DOHH2 (cell line): ENCODE data around the gene ENGASE.

ENCODE experiments used
- H3F3A ChIP-seq: fragments of 200-600 bp; sonication (generic), shearing (Covaris generic); 2 replicates; pipeline ENCODE4 v1.6.0; 2016; ENCODE audit warnings: antibody characterized with exemption, mild to moderate bottlenecking; ENCODE audit not compliant: control insufficient read depth, insufficient read depth
- H3K27ac ChIP-seq: fragments of 200-600 bp; sonication (generic); 2 replicates; pipeline ENCODE4 v1.5.1; 2014; ENCODE audit warnings: low read depth, mild to moderate bottlenecking, low read length, moderate library complexity
- H3K27me3 ChIP-seq: fragments of 200-600 bp; sonication (generic); 2 replicates; pipeline ENCODE4 v1.6.1; 2014; ENCODE audit warnings: mild to moderate bottlenecking, low read length, mixed read lengths; ENCODE audit not compliant: control insufficient read depth
- H3K36me3 ChIP-seq: fragments of 200-600 bp; sonication (generic); 2 replicates; pipeline ENCODE4 v1.6.1; 2014; ENCODE audit warnings: mild to moderate bottlenecking, low read length, moderate library complexity, mixed read lengths; ENCODE audit not compliant: control insufficient read depth
- H3K4me1 ChIP-seq: fragments of 200-600 bp; sonication (generic); 2 replicates; pipeline ENCODE4 v1.6.1; 2014; ENCODE audit warnings: mild to moderate bottlenecking, low read length, mixed read lengths; ENCODE audit not compliant: control insufficient read depth
- H3K4me2 ChIP-seq: fragments of 200-600 bp; sonication (generic); 2 replicates; pipeline ENCODE4 v1.6.0; 2014; ENCODE audit warnings: mild to moderate bottlenecking, low read length, moderate library complexity
- H3K4me3 ChIP-seq: fragments of 200-600 bp; sonication (generic); 2 replicates; pipeline ENCODE4 v1.5.1; 2014; ENCODE audit warnings: mild to moderate bottlenecking, low read length, mixed read lengths
- H3K79me2 ChIP-seq: fragments of 200-600 bp; sonication (generic); 2 replicates; pipeline ENCODE4 v1.6.1; 2014; ENCODE audit warnings: mild to moderate bottlenecking, low read length, mixed read lengths; ENCODE audit not compliant: control insufficient read depth
- H3K9me2 ChIP-seq: fragments of 200-600 bp; sonication (generic); replicated peaks from 2 replicates; pipeline ENCODE4 v1.6.1; 2014; ENCODE audit warnings: mild to moderate bottlenecking, low read length, mixed read lengths; ENCODE audit not compliant: control insufficient read depth
- H3K9me3 ChIP-seq: fragments of 200-600 bp; sonication (generic); 2 replicates; pipeline ENCODE4 v1.6.1; 2014; ENCODE audit warnings: antibody characterized with exemption, low read length, mixed read lengths; ENCODE audit not compliant: control insufficient read depth, insufficient read depth
- H4K20me1 ChIP-seq: fragments of 200-600 bp; sonication (generic); 2 replicates; pipeline ENCODE4 v1.6.0; 2014; ENCODE audit warnings: low read depth, mild to moderate bottlenecking, antibody characterized with exemption, low read length, moderate library complexity; ENCODE audit not compliant: control insufficient read depth, insufficient read depth
- EZH2phosphoT487 ChIP-seq: fragments of 200-600 bp; sonication (generic); IDR thresholded peaks from 2 replicates; pipeline ENCODE4 v1.6.1; 2017; ENCODE audit warnings: borderline replicate concordance, mild to moderate bottlenecking, antibody characterized with exemption, low read length, moderate library complexity, mixed read lengths
- TF ChIP-seq, protein P1 (sequence below): fragments of 200-600 bp; sonication (generic); IDR thresholded peaks from one replicate; pipeline ENCODE4 v1.5.1; 2014; ENCODE audit warnings: antibody characterized with exemption, mild to moderate bottlenecking, low read depth, low read length; ENCODE audit not compliant: poor library complexity, severe bottlenecking

Gene ENGASE

DNA sequence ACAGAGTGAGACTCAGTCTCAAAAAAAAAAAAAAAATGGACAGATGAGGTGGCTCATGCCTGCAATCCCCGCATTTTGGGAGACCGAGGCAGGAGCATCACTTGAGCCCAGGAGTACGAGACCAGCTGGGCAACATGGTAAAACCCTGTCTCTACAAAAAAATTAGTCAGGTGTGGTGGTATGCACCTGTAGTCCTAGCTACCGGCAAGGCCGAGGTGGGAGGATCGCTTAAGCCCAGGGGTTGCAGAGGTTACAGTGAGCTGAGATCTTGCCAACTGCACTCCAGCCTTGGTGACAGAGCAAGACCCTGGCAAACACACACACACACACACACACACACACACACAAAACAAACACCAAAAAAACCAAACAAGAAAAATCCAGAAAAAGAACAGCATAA lies 7.7 kb upstream of the ENGASE start:
- Histone ChIP-seq H3K36me3 (no peaks in the 10 kb centered on the region), H3K4me3 (no peak overlapping the region), H3K9me2 (no peaks in the 10 kb centered on the region), H3K4me1 (no peaks in the 10 kb centered on the region), H3K27ac (no peak overlapping the region), H3K79me2 (no peaks in the 10 kb centered on the region), H4K20me1 (no peaks in the 10 kb centered on the region), H3F3A (no peaks in the 10 kb centered on the region), H3K27me3 (no peaks in the 10 kb centered on the region), H3K9me3 (no peaks in the 10 kb centered on the region), H3K4me2 (no peak overlapping the region)
- TF ChIP-seq, protein P1, sequence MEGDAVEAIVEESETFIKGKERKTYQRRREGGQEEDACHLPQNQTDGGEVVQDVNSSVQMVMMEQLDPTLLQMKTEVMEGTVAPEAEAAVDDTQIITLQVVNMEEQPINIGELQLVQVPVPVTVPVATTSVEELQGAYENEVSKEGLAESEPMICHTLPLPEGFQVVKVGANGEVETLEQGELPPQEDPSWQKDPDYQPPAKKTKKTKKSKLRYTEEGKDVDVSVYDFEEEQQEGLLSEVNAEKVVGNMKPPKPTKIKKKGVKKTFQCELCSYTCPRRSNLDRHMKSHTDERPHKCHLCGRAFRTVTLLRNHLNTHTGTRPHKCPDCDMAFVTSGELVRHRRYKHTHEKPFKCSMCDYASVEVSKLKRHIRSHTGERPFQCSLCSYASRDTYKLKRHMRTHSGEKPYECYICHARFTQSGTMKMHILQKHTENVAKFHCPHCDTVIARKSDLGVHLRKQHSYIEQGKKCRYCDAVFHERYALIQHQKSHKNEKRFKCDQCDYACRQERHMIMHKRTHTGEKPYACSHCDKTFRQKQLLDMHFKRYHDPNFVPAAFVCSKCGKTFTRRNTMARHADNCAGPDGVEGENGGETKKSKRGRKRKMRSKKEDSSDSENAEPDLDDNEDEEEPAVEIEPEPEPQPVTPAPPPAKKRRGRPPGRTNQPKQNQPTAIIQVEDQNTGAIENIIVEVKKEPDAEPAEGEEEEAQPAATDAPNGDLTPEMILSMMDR = no peak
- TF ChIP-seq EZH2phosphoT487 = no peak

DNA sequence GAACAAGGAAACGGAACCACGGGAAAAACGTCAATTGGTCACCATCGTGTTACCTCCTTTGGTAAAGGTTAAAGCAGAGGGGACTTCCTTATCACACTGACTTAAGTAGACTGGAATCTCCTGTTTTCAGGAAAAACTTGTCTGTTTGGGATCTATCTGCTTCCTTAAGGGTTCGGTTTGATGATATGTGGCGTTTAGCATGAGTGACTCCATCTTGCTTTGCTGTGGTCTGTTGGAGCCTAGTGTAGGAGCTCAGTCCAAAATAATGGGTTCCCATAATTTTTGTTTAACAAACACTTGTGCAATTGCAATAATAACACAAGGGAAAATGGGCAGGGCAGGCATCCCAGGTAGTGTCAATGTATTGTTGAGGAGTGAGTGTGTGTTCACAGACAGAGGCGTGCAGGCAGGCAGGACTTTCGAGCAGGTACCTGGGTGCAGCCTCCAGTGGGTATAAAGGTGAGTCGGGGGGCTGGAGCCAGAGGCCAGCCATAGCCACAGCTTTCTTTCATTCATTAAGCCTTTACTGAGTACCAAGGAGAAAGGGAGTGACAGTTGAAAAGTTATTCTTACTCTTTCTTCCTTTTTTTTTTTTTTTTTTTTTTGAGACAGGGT lies 4.3 kb upstream of the ENGASE start:
- Histone ChIP-seq H3K4me1 (peaks cover 13% of the 10 kb centered on the region), H3K27ac (no peak overlapping the region), H3K27me3 (peaks cover 2% of the 10 kb centered on the region; the same call in 1 of the 2 replicates), H3K9me2 (no peaks in the 10 kb centered on the region), H3K4me2 (no peak overlapping the region), H3K79me2 (no peaks in the 10 kb centered on the region), H3K9me3 (no peaks in the 10 kb centered on the region), H3K36me3 (no peaks in the 10 kb centered on the region), H4K20me1 (no peaks in the 10 kb centered on the region), H3F3A (no peaks in the 10 kb centered on the region), H3K4me3 (no peak overlapping the region)
- no peak for TF ChIP-seq EZH2phosphoT487
- TF ChIP-seq, protein P1 = no peak

DNA sequence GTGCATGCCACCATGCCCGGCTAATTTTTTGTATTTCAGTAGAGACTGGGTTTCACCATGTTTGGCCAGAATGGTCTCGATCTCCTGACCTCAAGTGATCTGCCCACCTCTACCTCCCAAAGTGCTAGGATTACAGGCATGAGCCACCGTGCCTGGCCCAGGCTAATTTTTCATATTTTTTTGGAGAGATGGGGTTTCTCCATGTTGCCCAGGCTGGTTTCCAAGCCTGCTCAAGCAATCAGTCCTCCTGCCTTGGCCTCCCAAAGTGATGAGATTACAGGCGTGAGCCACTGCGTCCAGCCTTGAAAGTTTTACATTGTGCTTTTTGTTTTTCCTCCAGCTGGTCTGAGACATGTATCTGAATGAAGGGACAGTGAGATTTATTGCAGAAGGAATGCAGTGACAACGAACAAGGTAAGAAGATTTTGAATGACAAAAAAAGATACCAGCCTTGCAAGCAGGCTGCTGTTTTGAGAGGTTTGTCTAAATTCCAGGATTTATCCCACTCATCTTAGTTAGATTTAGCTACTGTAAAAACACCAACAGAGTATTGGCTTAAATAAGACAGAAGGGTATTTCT lies 3.4 kb upstream of the ENGASE start:
- H3F3A ChIP-seq = no peaks in the 10 kb centered on the region
- H4K20me1 ChIP-seq = no peaks in the 10 kb centered on the region
- H3K4me3 ChIP-seq = no peak overlapping the region
- H3K4me1 ChIP-seq = peaks cover 18% of the 10 kb centered on the region
- H3K9me2 ChIP-seq = no peaks in the 10 kb centered on the region
- no peaks in the 10 kb centered on the region for H3K9me3 ChIP-seq
- H3K79me2 ChIP-seq = no peaks in the 10 kb centered on the region
- no peaks in the 10 kb centered on the region for H3K36me3 ChIP-seq
- H3K27ac ChIP-seq = no peak overlapping the region
- H3K4me2 ChIP-seq = no peak overlapping the region
- H3K27me3 ChIP-seq = peaks cover 5% of the 10 kb centered on the region; the same call in 1 of the 2 replicates
- TF ChIP-seq EZH2phosphoT487 = no peak
- TF ChIP-seq, protein P1 = no peak
